Measurements from ENCODE around the gene CLEC20A.

Gene CLEC20A

DNA sequence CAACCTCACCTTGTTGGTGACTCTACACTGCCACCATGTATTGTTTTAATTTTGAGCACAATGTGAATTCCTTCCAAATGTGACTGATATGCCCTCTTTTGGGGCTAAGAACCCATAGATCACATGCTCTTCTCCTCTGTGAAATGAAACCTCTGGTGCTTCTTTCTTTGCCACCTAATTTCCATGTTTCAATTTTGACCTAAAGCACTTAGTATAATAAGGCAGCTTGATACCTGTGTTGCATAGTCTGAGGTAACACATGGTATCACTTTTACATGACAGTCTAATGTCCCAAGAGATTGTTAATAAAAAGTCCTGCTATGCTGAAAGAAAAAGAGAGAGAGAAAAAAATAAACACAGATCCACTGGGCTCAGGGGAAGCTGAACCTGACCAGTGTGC lies 24.2 kb downstream of the CLEC20A start:
- DNase-seq (ENCODE audit: low spot score) = no peak

DNA sequence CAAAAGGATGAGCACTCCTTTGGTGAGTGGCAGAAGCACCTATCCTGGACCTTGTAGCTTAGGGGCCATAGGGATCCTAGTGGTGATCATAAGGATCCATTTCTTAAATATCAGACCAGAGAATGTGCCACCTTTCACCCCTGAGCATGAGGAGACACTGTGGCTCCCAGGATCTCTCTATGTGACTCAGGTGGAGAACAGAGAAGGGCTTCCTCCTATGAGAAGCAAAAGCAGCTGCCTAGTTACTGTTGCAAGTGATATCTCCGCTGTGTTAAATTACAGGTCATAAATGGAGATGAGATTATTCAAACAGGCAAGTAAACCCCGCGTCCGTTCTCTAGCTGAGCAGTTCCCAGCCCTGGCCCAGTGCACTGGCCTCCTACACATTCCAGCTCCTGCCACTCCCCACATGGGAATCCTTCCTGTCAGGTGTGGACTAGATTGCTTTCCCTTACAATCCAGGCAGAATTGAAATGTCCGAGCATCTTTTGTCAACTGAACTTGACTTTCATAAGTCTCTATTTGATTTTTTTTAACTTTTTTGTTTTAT lies 26.3 kb downstream of the CLEC20A start:
- no peak for DNase-seq (ENCODE audit: low spot score)

DNA sequence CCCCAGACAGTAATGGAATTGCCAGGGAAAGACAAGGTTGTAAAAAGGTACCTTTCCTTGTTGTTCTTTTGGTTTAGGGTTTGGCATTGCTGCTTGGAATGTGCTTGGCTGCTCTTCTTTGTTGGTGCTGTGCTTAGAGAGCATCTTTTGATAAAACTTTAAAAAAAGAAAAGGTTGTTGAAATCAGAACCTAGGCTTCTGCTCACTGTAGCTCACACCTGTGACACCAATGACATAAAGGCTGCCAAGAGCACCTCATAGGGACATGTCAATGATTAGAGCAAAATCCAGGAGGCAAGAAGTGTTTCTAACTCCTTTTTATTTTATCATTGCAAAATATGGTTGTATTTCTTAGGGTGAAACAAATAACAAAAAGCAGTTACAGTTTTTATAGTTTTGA lies 28.9 kb downstream of the CLEC20A start:
- DNase-seq (ENCODE audit: low spot score) = no peak

DNA sequence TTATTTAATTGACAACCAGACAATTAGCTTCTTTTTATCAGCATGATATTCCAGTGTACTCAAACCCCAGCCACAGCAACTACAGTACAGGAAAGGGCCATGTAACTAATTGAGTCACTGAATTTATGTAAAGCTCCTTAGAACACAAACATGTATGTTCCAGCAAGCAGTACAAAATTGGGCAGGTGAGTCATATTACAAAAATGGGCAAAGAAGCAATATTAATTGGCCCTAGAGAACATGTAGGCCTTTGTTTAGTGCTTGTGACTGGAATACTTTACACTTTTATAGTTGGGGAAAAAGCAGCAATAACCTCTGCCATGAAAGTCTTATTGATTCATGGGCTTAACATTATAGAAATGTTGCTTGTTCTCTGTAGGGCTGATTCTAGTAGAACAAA lies 31.8 kb downstream of the CLEC20A start:
- no peak for DNase-seq (ENCODE audit: low spot score)

DNA sequence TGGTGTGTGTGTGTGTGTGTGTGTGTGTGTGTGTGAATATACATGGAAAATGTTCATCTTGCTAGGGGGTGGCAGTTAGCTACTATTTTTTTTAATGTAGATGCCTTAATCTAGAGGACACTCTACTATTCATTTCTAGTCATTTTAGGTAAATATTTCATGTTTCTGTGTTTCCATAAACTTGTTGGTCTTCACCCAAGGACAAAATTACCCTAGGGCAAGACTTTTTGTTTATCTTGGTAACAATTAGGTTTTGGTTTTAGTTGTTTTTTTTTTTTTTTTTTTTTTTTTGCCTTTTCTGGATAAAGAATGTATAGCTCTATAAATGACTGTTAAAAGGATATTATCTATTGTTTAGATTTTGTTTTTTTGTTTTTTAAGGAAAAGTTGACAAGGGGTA lies 32.2 kb downstream of the CLEC20A start:
- no peak for DNase-seq (ENCODE audit: low spot score)

DNA sequence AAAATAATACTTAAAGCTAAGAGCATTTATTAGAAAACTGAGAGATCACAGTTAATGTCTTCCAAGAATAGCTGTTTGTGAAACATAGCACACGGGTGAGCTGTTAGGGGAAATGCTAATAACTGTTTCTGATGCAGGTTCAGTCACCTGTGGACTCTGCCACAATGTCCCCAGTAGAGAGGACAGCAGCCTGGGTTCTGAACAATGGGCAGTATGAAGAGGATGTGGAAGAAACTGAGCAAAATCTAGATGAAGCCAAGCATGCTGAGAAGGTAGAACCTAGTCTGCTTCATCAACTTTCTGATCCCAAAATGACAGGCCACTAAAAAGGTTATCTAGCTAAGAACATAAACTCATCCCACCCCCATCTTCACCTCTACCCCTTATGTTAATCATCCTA lies 32.6 kb downstream of the CLEC20A start:
- DNase-seq (ENCODE audit: low spot score) = no peak

DNA sequence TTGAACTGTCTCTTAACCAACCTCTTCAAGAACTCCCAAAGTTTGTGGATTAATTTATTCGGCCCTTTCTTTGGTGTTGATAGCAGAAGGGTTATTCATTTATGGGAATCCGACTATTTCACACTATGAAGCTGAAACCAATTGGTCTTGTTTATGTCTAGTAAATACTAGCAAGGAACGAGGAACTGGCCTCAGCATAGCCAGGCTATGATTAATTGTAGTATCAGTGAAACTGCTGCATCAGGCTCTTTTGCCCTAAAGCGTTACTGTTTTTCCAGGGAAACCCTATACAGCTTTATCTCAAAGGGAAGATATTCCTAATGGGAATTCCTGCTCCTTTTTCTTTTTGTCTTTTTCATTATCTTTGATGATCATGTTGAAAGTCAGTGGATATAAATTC lies 35.1 kb downstream of the CLEC20A start:
- DNase-seq (ENCODE audit: low spot score) = no peak

DNA sequence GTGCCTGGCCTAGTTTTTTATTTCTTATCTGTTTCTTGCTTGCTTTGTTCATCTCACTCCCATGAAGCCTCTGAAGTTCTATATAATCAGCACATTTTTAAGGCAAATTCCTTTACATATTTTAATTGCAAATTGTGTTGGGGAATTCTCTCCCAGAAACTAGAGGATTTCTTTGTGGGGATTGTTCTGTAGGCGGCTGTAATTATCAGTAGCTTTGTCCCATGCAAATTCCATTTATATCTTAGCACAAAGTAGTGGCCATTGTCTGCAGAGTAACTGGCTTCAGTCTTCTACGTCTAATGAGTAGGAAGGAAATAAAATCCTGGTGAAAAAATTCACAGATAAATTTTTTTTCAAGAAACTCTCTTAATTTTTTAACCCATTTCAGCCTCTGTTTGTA lies 35.7 kb downstream of the CLEC20A start:
- no peak for DNase-seq (ENCODE audit: low spot score)

DNA sequence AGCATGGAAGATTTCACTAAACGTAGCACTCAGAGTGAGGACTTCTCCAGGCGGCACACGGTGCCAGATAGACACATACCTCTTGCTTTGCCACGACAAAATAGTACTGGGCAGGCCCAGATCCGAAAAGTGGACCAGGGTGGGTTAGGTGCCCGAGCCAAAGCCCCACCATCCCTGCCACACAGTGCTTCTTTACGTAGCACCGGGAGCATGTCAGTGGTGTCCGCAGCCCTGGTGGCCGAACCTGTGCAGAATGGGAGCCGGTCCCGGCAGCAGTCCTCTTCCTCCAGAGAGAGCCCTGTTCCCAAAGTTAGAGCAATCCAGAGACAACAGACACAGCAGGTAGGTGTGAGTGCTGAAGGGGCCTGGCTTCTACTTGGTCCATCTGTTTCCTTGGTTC lies 38.6 kb downstream of the CLEC20A start:
- DNase-seq (ENCODE audit: low spot score) = no peak

DNA sequence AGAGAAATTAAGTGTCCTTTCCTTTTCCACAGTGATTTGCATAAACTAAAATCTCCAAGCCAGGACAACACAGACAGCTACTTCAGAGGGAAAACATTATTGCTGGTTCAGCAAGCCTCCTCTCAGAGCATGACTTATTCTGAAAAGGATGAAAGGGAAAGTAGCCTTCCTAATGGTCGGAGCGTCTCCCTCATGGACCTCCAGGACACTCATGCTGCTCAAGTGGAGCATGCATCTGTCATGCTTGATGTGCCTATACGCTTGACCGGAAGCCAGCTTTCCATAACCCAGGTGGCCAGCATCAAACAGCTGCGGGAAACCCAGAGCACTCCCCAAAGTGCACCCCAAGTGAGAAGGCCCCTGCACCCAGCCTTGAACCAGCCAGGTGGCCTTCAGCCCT lies 39.1 kb downstream of the CLEC20A start:
- DNase-seq (ENCODE audit: low spot score) = no peak

DNA sequence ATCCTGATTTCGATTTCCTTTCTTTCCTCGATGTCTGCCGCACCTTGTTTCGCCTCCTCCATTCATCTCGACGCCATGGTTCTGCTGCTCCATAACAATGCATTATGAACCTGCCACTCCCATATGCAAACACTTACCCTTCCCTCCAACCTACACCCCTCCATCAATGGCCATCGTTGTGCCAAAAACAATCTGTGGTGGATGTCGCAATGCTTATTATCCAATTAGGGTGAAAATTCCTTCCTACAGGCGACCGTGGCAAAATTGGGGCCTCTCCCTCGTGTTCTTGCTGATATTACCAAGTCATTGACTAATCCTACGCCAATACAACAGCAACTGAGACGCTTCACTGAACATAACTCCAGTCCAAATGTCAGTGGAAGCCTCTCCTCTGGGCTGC lies 40.3 kb downstream of the CLEC20A start:
- DNase-seq (ENCODE audit: low spot score) = no peak

DNA sequence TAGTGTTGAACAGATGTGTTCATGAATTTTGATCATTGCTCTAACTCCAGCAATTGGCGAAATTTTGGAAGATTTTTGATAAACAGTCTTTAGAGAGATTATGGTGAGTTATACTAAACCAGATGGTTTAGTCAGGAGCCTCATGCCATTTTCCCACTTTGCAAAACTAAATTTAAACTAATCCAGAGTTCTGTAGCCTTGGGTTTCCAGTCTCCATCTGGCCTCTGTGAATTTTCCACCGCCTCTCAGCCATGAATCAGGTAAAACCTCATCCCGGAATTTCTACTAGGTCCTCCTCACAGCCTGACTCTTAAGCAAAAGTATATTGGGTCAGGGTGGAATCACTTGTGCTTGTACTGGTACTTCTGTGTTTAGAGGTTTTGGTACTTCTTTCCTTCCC lies 44.8 kb downstream of the CLEC20A start:
- DNase-seq (ENCODE audit: low spot score) = no peak

DNA sequence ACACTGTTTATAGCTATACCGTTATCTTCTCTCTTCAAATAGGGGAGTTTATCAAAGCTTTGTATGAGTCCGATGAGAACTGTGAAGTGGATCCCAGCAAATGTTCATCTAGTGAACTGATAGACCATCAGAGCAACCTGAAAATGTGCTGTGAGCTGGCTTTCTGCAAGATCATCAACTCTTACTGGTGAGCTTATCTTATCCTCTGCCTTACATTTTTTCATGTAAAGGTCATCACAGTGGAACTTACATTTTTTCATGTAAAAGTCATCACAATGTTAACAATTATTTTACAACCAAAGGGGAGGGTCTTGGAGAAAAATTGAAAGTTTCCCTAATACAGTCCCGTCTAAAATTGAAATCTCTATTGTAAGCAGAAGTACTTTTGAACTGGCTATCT lies 45.2 kb downstream of the CLEC20A start:
- DNase-seq (ENCODE audit: low spot score) = no peak

DNA sequence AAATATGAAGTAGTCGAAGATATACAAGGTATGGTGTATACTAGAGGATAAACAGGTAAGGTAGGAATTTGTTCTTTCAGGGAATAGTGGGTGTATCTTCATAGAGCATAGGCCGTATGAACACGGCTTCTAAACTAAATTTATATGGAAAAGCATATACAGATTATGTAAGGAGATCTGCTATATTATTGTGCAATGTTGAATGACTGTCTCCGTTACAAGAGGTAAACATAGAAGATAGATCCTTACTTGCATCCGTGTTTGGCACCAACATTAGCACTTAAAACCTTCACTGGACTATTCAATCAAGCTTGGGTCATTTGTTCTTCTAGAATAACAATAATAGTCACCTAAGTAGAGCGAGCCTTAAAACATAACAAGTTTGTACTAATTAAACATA lies 45.9 kb downstream of the CLEC20A start:
- DNase-seq (ENCODE audit: low spot score) = no peak

DNA sequence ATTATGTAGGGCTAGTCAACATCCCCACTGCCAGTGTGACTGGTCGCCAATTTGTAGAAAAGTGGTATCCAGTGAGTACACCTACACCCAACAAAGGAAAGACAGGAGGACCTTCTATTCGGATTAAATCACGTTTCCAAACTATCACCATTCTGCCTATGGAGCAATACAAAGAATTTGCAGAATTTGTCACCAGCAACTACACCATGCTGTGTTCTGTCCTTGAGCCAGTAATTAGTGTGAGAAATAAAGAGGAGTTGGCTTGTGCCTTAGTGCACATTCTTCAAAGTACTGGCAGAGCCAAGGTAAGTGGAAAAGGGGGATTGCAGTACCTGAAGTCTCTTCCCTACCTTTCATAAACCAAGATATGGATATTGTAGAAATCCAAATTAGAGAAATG lies 53.8 kb downstream of the CLEC20A start:
- DNase-seq (ENCODE audit: low spot score) = no peak

DNA sequence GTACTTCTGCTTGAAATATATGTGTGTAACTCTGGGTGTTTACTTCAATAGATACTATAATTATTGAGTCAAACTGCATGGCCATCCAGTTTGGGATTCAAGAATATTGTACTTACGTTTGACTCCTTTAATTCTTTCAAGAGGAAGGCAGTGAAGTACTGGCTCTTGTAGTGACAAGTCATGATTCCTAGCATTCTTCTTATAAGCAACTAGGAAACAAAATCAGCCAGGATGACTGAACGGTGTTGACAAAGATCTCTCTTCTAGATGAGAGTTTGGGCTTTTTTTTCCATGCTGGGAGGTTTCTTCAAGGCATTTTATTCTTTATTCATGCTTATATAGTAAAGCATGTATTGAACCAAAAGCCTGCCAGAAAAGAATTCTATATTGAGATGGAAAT lies 58.3 kb downstream of the CLEC20A start:
- no peak for DNase-seq (ENCODE audit: low spot score)

DNA sequence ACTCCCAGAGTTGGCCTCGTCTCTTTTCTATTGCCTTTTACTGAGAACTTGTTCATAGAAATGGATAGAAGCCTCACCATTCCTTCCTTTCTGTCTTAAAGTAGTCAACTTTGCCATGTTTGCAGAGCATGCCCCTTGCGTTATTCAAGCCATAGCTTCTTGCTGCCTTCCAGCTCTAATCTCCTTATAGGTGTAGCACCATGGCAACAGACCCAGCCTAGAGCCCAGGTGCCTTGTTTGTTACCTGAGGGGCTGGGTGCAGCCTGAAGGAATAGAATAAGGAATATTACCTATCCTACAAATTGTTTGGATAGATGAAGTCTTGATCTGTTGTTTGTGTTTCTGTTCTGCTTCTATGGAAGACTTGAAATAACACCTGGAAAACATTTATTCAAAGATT lies 59.9 kb downstream of the CLEC20A start:
- no peak for DNase-seq (ENCODE audit: low spot score)

DNA sequence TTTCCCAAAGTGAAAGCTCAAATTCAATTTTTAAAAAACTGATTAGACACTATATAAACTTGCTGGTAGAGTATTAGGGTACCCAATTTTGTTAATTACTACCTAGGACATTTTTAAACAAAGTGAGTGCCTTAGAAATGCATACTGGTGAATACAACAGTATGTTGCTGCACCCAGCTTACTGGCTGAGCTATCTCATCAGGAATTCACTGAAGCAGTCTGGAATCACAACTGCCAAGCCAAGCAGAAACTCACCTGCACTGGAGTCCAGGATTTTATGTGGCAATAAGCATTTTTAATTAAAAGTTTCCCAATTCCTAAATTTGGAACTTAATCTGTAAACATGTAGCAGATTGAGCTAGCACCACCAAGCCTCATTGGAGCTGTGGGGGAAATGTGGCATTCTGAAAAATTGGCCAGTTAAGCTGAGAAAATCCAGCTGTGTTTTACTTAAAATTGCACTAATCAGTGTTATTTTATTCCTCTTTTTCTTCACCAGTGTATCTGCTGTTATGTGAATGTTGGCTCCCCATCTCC lies 61.8 kb downstream of the CLEC20A start:
- DNase-seq (ENCODE audit: low spot score) = no peak

DNA sequence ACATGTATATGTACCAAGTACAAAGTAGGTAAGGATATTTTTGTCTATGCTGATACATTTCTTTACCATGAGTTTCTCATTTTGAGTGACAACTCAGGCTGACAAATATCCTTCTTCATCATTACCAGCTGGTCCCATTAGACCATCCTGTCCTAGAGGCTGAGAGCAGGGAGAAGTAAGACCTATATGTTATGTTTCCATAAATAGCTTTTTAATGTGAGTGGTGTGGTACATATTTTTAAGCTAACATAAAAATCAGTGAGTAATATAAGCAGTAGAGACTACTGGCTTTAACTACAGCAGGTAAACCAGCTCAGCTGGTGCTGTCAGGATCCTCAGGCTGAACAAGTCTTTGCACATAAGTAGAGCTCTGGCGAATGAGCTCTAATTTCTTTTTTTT lies 62.4 kb downstream of the CLEC20A start:
- no peak for DNase-seq (ENCODE audit: low spot score)

Measured in ecto neural progenitor cell (in vitro differentiated cells).